A549 (cell line): Measurements from ENCODE around the gene MYH8. TPM values are rescaled to one million over a fixed set of nuclear protein-coding genes. Genes with fewer than 3 reads are reported as not detected.

Source experiments
- ATAC-seq, 2 experiments: fragments of 200-7000 bp in 1 of 2; fragments of >200 bp in 1 of 2; cut with Nextera tagmentation in 1 of 2; cut with Tn5 transposase in 1 of 2; 3 replicates each; pipeline versions ENCODE4 v1.8.0 to v1.9.1; 2018 to 2020; ENCODE audit warnings: mild to moderate bottlenecking in 1 of 2, moderate library complexity in 1 of 2
- CTCF ChIA-PET: fragments of 300-600 bp; sonication (Branson Sonifier 250); formaldehyde crosslinking; extraction: SDS; loops from one replicate; lab custom pipeline; 2021; ENCODE audit warnings: antibody characterized with exemption, inconsistent platforms; lab: Yijun Ruan, JAX
- POLR2A ChIA-PET: fragments of 350-600 bp; formaldehyde crosslinking; extraction: SDS; loops from one replicate; lab custom pipeline; 2021; ENCODE audit warnings: antibody characterized with exemption, inconsistent platforms; lab: Yijun Ruan, JAX
- DNase-seq, 2 experiments: peaks; one replicate each; pipeline versions ENCODE4 v3.0.0 to v3.0.0-alpha.2; 2011 to 2016; ENCODE audit warnings: low read depth in 1 of 2, low spot score in 1 of 2
- FAIRE-seq: peaks from 2 replicates; lab custom pipeline; 2011; peaks lifted over from hg19 to GRCh38; lab: Jason Lieb, UNC
- H3K27ac ChIP-seq, 2 experiments: fragments of >200 bp; sonication (Bioruptor Twin); formaldehyde crosslinking; 3 replicates each; pipeline ENCODE4 v1.5.1; 2016 to 2017
- H3K4me1 ChIP-seq: fragments of >200 bp; sonication (Bioruptor Twin); formaldehyde crosslinking; 3 replicates; pipeline ENCODE4 v1.6.1; 2016
- H3K4me2 ChIP-seq: fragments of >200 bp; sonication (Bioruptor Twin); formaldehyde crosslinking; 3 replicates; pipeline ENCODE4 v1.6.1; 2016
- H3K4me3 ChIP-seq: fragments of >200 bp; sonication (Bioruptor Twin); formaldehyde crosslinking; 3 replicates; pipeline ENCODE4 v1.5.1; 2016
- H3K9me3 ChIP-seq: fragments of >200 bp; sonication (Bioruptor Twin); formaldehyde crosslinking; 3 replicates; pipeline ENCODE4 v1.6.1; 2016
- ATOH8 ChIP-seq: fragments of 250-450 bp; sonication (Bioruptor Pico); IDR thresholded peaks from 2 replicates; pipeline ENCODE4 v1.5.0; 2020; ENCODE audit warnings: low read depth, mild to moderate bottlenecking, moderate library complexity
- BHLHE40 ChIP-seq: IDR thresholded peaks from 2 replicates; pipeline ENCODE4 v1.6.1; 2012; ENCODE audit warnings: low read depth, low read length, inconsistent platforms
- CHD2 ChIP-seq: fragments of 150-350 bp; IDR thresholded peaks from 2 replicates; pipeline ENCODE4 v1.6.1; 2014; ENCODE audit warnings: low read length; ENCODE audit not compliant: partially characterized antibody
- CTCF ChIP-seq: fragments of >200 bp; sonication (Bioruptor Twin); formaldehyde crosslinking; IDR thresholded peaks from 3 replicates; pipeline ENCODE4 v1.5.1; 2016
- EP300 ChIP-seq, 2 experiments: fragments of >200 bp; sonication (Bioruptor Twin); formaldehyde crosslinking; IDR thresholded peaks; 2 replicates in 1 of 2; 3 replicates in 1 of 2; pipeline ENCODE4 v1.6.1; 2016 to 2017
- ESRRA ChIP-seq: fragments of 150-350 bp; IDR thresholded peaks from 2 replicates; pipeline ENCODE4 v1.6.1; 2014; ENCODE audit warnings: mild to moderate bottlenecking, low read length, borderline replicate concordance
- FOSB ChIP-seq: fragments of 250-450 bp; sonication (Bioruptor Pico); IDR thresholded peaks from 2 replicates; pipeline ENCODE4 v1.5.0; 2020; ENCODE audit warnings: mild to moderate bottlenecking, moderate library complexity
- FOXS1 ChIP-seq: fragments of 250-450 bp; sonication (Bioruptor Pico); IDR thresholded peaks from 2 replicates; pipeline ENCODE4 v1.5.0; 2020; ENCODE audit warnings: mild to moderate bottlenecking, moderate library complexity
- GATA3 ChIP-seq: IDR thresholded peaks from 2 replicates; pipeline ENCODE4 v1.6.1; 2012; ENCODE audit warnings: borderline replicate concordance
- HDAC2 ChIP-seq: fragments of 200-600 bp; sonication (generic); IDR thresholded peaks from 2 replicates; pipeline ENCODE4 v1.6.1; 2016
- HMGXB4 ChIP-seq: fragments of 250-450 bp; sonication (Bioruptor Pico); IDR thresholded peaks from 2 replicates; pipeline ENCODE4 v1.5.0; 2021; ENCODE audit warnings: mild to moderate bottlenecking, moderate library complexity, borderline replicate concordance
- HOXA7 ChIP-seq: fragments of 250-450 bp; sonication (Bioruptor Pico); IDR thresholded peaks from 2 replicates; pipeline ENCODE4 v1.5.0; 2020; ENCODE audit warnings: mild to moderate bottlenecking, moderate library complexity
- HOXB13 ChIP-seq: fragments of 250-450 bp; sonication (Bioruptor Pico); IDR thresholded peaks from 2 replicates; pipeline ENCODE4 v1.5.0; 2020; ENCODE audit warnings: low read depth, mild to moderate bottlenecking, moderate library complexity
- JUN ChIP-seq, 2 experiments: fragments of >200 bp; sonication (Bioruptor Twin); formaldehyde crosslinking; IDR thresholded peaks; 2 replicates in 1 of 2; 3 replicates in 1 of 2; pipeline ENCODE4 v1.6.1; 2016 to 2017
- MAFK ChIP-seq: fragments of 450-650 bp; IDR thresholded peaks from 2 replicates; pipeline ENCODE4 v1.6.1; 2014; ENCODE audit not compliant: partially characterized antibody
- NPAS2 ChIP-seq: fragments of 250-450 bp; sonication (Bioruptor Pico); IDR thresholded peaks from 2 replicates; pipeline ENCODE4 v1.8.0; 2022; ENCODE audit warnings: mild to moderate bottlenecking, moderate library complexity, borderline replicate concordance
- PHF8 ChIP-seq: fragments of 200-600 bp; sonication (generic); IDR thresholded peaks from 2 replicates; pipeline ENCODE4 v1.6.1; 2016; ENCODE audit warnings: low read depth, mild to moderate bottlenecking, antibody characterized with exemption, moderate library complexity, borderline replicate concordance
- POLR2AphosphoS2 ChIP-seq: conservative IDR thresholded peaks from 2 replicates; pipeline ENCODE4 v1.6.1; 2012; ENCODE audit warnings: low read length, improper control_type of control experiment, inconsistent platforms
- RAD21 ChIP-seq, 2 experiments: fragments of >200 bp in 1 of 2; sonication (Bioruptor Twin) in 1 of 2; formaldehyde crosslinking in 1 of 2; IDR thresholded peaks in 1 of 2; conservative IDR thresholded peaks in 1 of 2; 2 replicates in 1 of 2; 3 replicates in 1 of 2; pipeline ENCODE4 v1.6.1; 2012 to 2018; ENCODE audit warnings: inconsistent platforms in 1 of 2
- RCOR1 ChIP-seq: fragments of 150-350 bp; IDR thresholded peaks from 2 replicates; pipeline ENCODE4 v1.6.1; 2014; ENCODE audit warnings: antibody characterized with exemption, low read length, low read depth
- RFX5 ChIP-seq: fragments of 450-650 bp; IDR thresholded peaks from 2 replicates; pipeline ENCODE4 v1.7.1; 2014; ENCODE audit warnings: antibody characterized with exemption, mild to moderate bottlenecking, moderate library complexity
- ZC3H11A ChIP-seq: fragments of 450-650 bp; IDR thresholded peaks from 2 replicates; pipeline ENCODE4 v1.6.1; 2014; ENCODE audit warnings: antibody characterized with exemption, mild to moderate bottlenecking
- ZSCAN20 ChIP-seq: fragments of 250-450 bp; sonication (Bioruptor Pico); IDR thresholded peaks from 2 replicates; pipeline ENCODE4 v1.8.0; 2022; ENCODE audit warnings: mild to moderate bottlenecking, moderate library complexity
- WGBS: methylation state at CpG from one replicate; pipeline ENCODE4 v1.1.6; 2017; ENCODE audit errors: missing lambda C conversion rate; 5-methylcytosine and 5-hydroxymethylcytosine counted together
- polyA plus RNA-seq, 4 experiments: library from polyadenylated mRNA; depleted of rRNA in 3 of 4; stranded (reverse); fragments of >200 nt; fragmentation: RNase III in 1 of 4; extraction: RNeasy Plus Mini Kit Qiagen cat#74134 plus additional on column Dnase treatment in 1 of 4; gene quantifications; 2 replicates in 3 of 4; 3 replicates in 1 of 4; pipeline ENCODE4 v1.2.3, GENCODE V29; 2011 to 2017
- TF ChIP-seq, protein P1 (sequence below): IDR thresholded peaks from 2 replicates; pipeline ENCODE4 v1.6.1; 2012

MYH8 gene
- polyA plus RNA-seq, 2 of the 4 experiments (the other 2 are of a cell fraction), result not detected

- ATAC-seq (no peak), FAIRE-seq (peak; percentile 51)
- H3K9me3 ChIP-seq, result no peaks in the 10 kb centered on the region
- H3K27ac ChIP-seq, result no peak overlapping the region
- H3K4me2 ChIP-seq, result no peak overlapping the region
- WGBS, result 2% methylated on average over 1 of the region's 1 CpG
- no peak overlapping the region for H3K4me3 ChIP-seq
- no peaks in the 10 kb centered on the region for H3K4me1 ChIP-seq
- TF ChIP-seq BHLHE40, result no peak
- TF ChIP-seq CHD2, result no peak
- no peak for TF ChIP-seq RCOR1
- no peak for TF ChIP-seq HMGXB4 (CRISPR knock-in tag)
- no peak for TF ChIP-seq JUN (IDR thresholded peaks at IDR 0.05)
- TF ChIP-seq NPAS2 (CRISPR knock-in tag), result no peak
- no peak for TF ChIP-seq FOXS1 (CRISPR knock-in tag)
- no peak for TF ChIP-seq HOXA7 (CRISPR knock-in tag)
- TF ChIP-seq CTCF, result no peak
- TF ChIP-seq ATOH8 (CRISPR knock-in tag), result no peak
- TF ChIP-seq RAD21 (conservative IDR thresholded peaks at IDR 0.05 in 1 of 2, IDR thresholded peaks at IDR 0.05 in 1 of 2), result no peak
- no peak for TF ChIP-seq ESRRA
- TF ChIP-seq MAFK, result no peak
- TF ChIP-seq, protein P1, sequence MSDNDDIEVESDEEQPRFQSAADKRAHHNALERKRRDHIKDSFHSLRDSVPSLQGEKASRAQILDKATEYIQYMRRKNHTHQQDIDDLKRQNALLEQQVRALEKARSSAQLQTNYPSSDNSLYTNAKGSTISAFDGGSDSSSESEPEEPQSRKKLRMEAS, result no peak
- TF ChIP-seq, all 56 proteins: peak for 0
- CTCF ChIA-PET, result no interaction called here
- POLR2A ChIA-PET, result no interaction called here
- DNase-seq, result no peak
Measured at GRCh38 chr17:10457952-10458351, 36.2 kb upstream of the MYH8 start.

GRCh38 chr17:10447026-10447931 is 25.5 kb upstream of the MYH8 start:
- FAIRE-seq, result no peak
- TF ChIP-seq PHF8 (no peak), HOXB13 (no peak), ZC3H11A (no peak), MAFK (no peak), ATOH8 (CRISPR knock-in tag) (no peak), FOSB (CRISPR knock-in tag) (no peak), EP300 (IDR thresholded peaks at IDR 0.05) (no peak), RAD21 (conservative IDR thresholded peaks at IDR 0.05 in 1 of 2, IDR thresholded peaks at IDR 0.05 in 1 of 2) (no peak), RFX5 (no peak), HDAC2 (no peak), ZSCAN20 (CRISPR knock-in tag) (no peak), CTCF (no peak), POLR2AphosphoS2 (no peak), FOXS1 (CRISPR knock-in tag) (no peak), GATA3 (no peak), HMGXB4 (CRISPR knock-in tag) (no peak)

More at GRCh38 chr17:10447026-10447931, 25.5 kb upstream of the MYH8 start:
- Histone ChIP-seq H3K4me2 (no peak overlapping the region), H3K27ac (no peak overlapping the region), H3K4me3 (no peak overlapping the region), H3K4me1 (no peaks in the 10 kb centered on the region), H3K9me3 (no peaks in the 10 kb centered on the region)
- ATAC-seq (no peak), DNase-seq (peak in 1 of 2 experiments; percentile 5)
- ChIA-PET POLR2A (no interaction called here), CTCF (interaction anchor here (1.1 to 1.6 kb wide), 3 partner anchors 12 to 168 kb away, joined by 3 read pairs; no protein-coding TSS in a partner anchor)
- WGBS, result 10% methylated on average over 7 of the region's 7 CpGs
